Liver (tissue), 9 donors: ENCODE measurements around the gene ZBTB21. TPM values are rescaled to one million over a fixed set of nuclear protein-coding genes. Genes with fewer than 3 reads are reported as not detected.

ENCODE experiments used
- DNase-seq: peaks from one replicate; pipeline ENCODE4 v3.0.0-alpha.2; 2017; ENCODE audit warnings: low spot score
- H3K27ac ChIP-seq, 2 donors: one replicate each; pipeline ENCODE4 v1.7.0; 2013; ENCODE audit warnings: inconsistent platforms in 2 of 2, low read length in 2 of 2, control low read depth in 1 of 2, low read depth in 1 of 2, mild to moderate bottlenecking in 1 of 2
- H3K27me3 ChIP-seq, 4 donors: one replicate each; pipeline versions ENCODE4 v1.6.1 to v1.7.0; 2013; ENCODE audit warnings: low read length in 3 of 4, inconsistent platforms in 1 of 4, mild to moderate bottlenecking in 1 of 4, moderate library complexity in 1 of 4; ENCODE audit not compliant: control insufficient read depth in 4 of 4, insufficient read depth in 4 of 4
- H3K36me3 ChIP-seq, 4 donors: one replicate each; pipeline versions ENCODE4 v1.6.1 to v1.7.0; 2013; ENCODE audit warnings: low read length in 3 of 4, mild to moderate bottlenecking in 3 of 4, low read depth in 1 of 4, moderate library complexity in 1 of 4; ENCODE audit not compliant: control insufficient read depth in 4 of 4, insufficient read depth in 3 of 4
- H3K4me1 ChIP-seq, 4 donors: one replicate each; pipeline versions ENCODE4 v1.6.1 to v1.7.0; 2013; ENCODE audit warnings: low read length in 3 of 4, mild to moderate bottlenecking in 3 of 4, moderate library complexity in 1 of 4; ENCODE audit not compliant: control insufficient read depth in 4 of 4, insufficient read depth in 4 of 4
- H3K4me3 ChIP-seq, 3 donors: one replicate each; pipeline versions ENCODE4 v1.6.1 to v1.7.0; 2013; ENCODE audit warnings: low read length in 3 of 3, control low read depth in 1 of 3, low read depth in 1 of 3, mild to moderate bottlenecking in 1 of 3
- H3K9ac ChIP-seq, 2 donors: one replicate each; pipeline ENCODE4 v1.7.0; 2013; ENCODE audit warnings: low read length in 2 of 2, mild to moderate bottlenecking in 2 of 2, moderate library complexity in 2 of 2, control low read depth in 1 of 2, low read depth in 1 of 2
- H3K9me3 ChIP-seq, 4 donors: one replicate each; pipeline versions ENCODE4 v1.6.1 to v1.7.0; 2013; ENCODE audit warnings: low read length in 3 of 4; ENCODE audit not compliant: control insufficient read depth in 4 of 4
- CTCF ChIP-seq: fragments of 150-350 bp; IDR thresholded peaks from 2 replicates; pipeline ENCODE4 v1.5.1; 2017; ENCODE audit warnings: improper control_type of control experiment, low read depth, low read length; ENCODE audit not compliant: missing input control
- EGR1 ChIP-seq, 2 donors: IDR thresholded peaks; 2 replicates each; pipeline ENCODE4 v1.6.1; 2016 to 2018; ENCODE audit warnings: antibody characterized with exemption in 2 of 2, low read depth in 2 of 2
- FOXA1 ChIP-seq: IDR thresholded peaks from 2 replicates; pipeline ENCODE4 v1.6.1; 2016; ENCODE audit warnings: antibody characterized with exemption
- FOXA2 ChIP-seq: IDR thresholded peaks from 2 replicates; pipeline ENCODE4 v1.6.1; 2016; ENCODE audit warnings: antibody characterized with exemption
- GABPA ChIP-seq, 2 donors: IDR thresholded peaks in 1 of 2; conservative IDR thresholded peaks in 1 of 2; 2 replicates each; pipeline ENCODE4 v1.6.1; 2016; ENCODE audit warnings: antibody characterized with exemption in 2 of 2, mild to moderate bottlenecking in 1 of 2, moderate library complexity in 1 of 2
- HNF4A ChIP-seq, 2 donors: conservative IDR thresholded peaks; 2 replicates each; pipeline ENCODE4 v1.6.1; 2016; ENCODE audit warnings: antibody characterized with exemption in 2 of 2, mild to moderate bottlenecking in 2 of 2
- HNF4G ChIP-seq: IDR thresholded peaks from 2 replicates; pipeline ENCODE4 v1.6.1; 2016; ENCODE audit warnings: antibody characterized with exemption
- JUND ChIP-seq, 2 donors: IDR thresholded peaks; 2 replicates each; pipeline ENCODE4 v1.6.1; 2016; ENCODE audit warnings: antibody characterized with exemption in 2 of 2
- MAX ChIP-seq: IDR thresholded peaks from 2 replicates; pipeline ENCODE4 v1.6.1; 2016; ENCODE audit warnings: antibody characterized with exemption
- NR2F2 ChIP-seq: IDR thresholded peaks from 2 replicates; pipeline ENCODE4 v1.6.1; 2016; ENCODE audit warnings: antibody characterized with exemption
- RAD21 ChIP-seq, 2 donors: IDR thresholded peaks; 2 replicates each; pipeline ENCODE4 v1.6.1; 2016; ENCODE audit warnings: antibody characterized with exemption in 2 of 2, mild to moderate bottlenecking in 2 of 2
- RXRA ChIP-seq, 2 donors: IDR thresholded peaks; 2 replicates each; pipeline ENCODE4 v1.6.1; 2017 to 2018; ENCODE audit warnings: antibody characterized with exemption in 2 of 2, mild to moderate bottlenecking in 1 of 2
- SP1 ChIP-seq: IDR thresholded peaks from 2 replicates; pipeline ENCODE4 v1.6.1; 2018; ENCODE audit warnings: antibody characterized with exemption, mild to moderate bottlenecking
- TAF1 ChIP-seq: conservative IDR thresholded peaks from 2 replicates; pipeline ENCODE4 v1.6.1; 2016; ENCODE audit warnings: antibody characterized with exemption, mild to moderate bottlenecking
- WGBS: extraction: QIAGEN DNeasy Blood & Tissue Kit; methylation state at CpG from one replicate; pipeline ENCODE4 v1.1.7; 2013; 5-methylcytosine and 5-hydroxymethylcytosine counted together
- polyA plus RNA-seq, 2 donors: library from polyadenylated mRNA; stranded (reverse) in 1 of 2; unstranded in 1 of 2; fragments of 200-250 nt in 1 of 2; fragments of >200 nt in 1 of 2; fragmentation: Nextera tagmentation in 1 of 2; extraction: Ambion mirVana in 1 of 2; gene quantifications; one replicate each; pipeline versions ENCODE4 v1.2.1 to v1.2.3, GENCODE V29; 2013 to 2015
- total RNA-seq, 2 donors: library from RNA; depleted of rRNA; stranded (reverse); fragments of >200 nt; gene quantifications; one replicate each; pipeline ENCODE4 v1.2.3, GENCODE V29; 2014
- TF ChIP-seq, protein P1 (sequence below): IDR thresholded peaks from 2 replicates; pipeline ENCODE4 v1.6.1; 2016; ENCODE audit warnings: antibody characterized with exemption
- TF ChIP-seq, protein P2 (sequence below): IDR thresholded peaks from 2 replicates; pipeline ENCODE4 v1.6.1; 2016; ENCODE audit warnings: antibody characterized with exemption, mild to moderate bottlenecking
- donor health status: healthy.
- donor health status: healthy.
- donor health status: healthy.
- donor health status: healthy.
- donor health status: healthy.

ZBTB21 gene
- total and polyA plus RNA-seq, 4 donors: 3.1 to 14.1 (median 4.0) TPM

DNA sequence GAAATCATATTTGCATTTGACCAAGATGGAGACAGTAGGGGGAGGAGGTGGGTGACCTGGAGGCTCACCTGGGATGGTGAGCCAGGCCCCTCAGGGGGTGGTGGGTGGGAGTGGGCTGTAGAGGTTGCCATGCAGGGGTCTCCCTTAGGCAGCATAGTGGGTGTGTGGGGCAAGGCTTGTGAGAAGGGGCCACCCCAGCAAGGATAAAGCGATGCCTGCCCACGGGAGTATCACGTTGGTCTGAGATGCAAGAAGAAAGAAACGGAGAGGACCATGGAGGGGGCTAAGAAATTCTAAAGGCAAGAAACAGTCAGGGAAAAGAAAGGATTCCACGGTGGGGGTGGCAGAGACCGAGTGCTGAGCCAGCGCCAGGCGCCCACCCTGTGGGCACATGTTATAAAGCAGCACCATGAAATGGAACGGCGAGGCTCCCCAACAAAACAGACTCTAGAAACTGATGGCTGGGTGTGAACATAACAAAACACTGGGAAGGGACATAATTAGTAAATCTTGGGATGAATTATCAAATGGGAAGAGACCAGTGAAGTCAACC, 44.6 kb downstream of the ZBTB21 start:
- H3K9me3 ChIP-seq: no peaks in the 10 kb centered on the region
- DNase-seq: peak; percentile 23
- H3K4me3 ChIP-seq: no peak overlapping the region
- H3K4me1 ChIP-seq: peaks cover 0 to 3% (median 0%) of the 10 kb centered on the region in 4 donors
- H3K27ac ChIP-seq: no peak overlapping the region
- no peaks in the 10 kb centered on the region for H3K36me3 ChIP-seq
- 90% methylated on average over 10 of the region's 10 CpGs for WGBS
- no peak overlapping the region for H3K9ac ChIP-seq
- TF ChIP-seq, protein P1, sequence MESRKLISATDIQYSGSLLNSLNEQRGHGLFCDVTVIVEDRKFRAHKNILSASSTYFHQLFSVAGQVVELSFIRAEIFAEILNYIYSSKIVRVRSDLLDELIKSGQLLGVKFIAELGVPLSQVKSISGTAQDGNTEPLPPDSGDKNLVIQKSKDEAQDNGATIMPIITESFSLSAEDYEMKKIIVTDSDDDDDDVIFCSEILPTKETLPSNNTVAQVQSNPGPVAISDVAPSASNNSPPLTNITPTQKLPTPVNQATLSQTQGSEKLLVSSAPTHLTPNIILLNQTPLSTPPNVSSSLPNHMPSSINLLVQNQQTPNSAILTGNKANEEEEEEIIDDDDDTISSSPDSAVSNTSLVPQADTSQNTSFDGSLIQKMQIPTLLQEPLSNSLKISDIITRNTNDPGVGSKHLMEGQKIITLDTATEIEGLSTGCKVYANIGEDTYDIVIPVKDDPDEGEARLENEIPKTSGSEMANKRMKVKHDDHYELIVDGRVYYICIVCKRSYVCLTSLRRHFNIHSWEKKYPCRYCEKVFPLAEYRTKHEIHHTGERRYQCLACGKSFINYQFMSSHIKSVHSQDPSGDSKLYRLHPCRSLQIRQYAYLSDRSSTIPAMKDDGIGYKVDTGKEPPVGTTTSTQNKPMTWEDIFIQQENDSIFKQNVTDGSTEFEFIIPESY: no peak
- no peak for TF ChIP-seq JUND (IDR thresholded peaks at IDR 0.05)
- TF ChIP-seq FOXA1: no peak
- no peak for TF ChIP-seq SP1
- no peak for TF ChIP-seq FOXA2
- TF ChIP-seq GABPA (IDR thresholded peaks at IDR 0.05 in 1 of 2, conservative IDR thresholded peaks at IDR 0.05 in 1 of 2): no peak
- no peak for TF ChIP-seq TAF1
- TF ChIP-seq RXRA (IDR thresholded peaks at IDR 0.05): no peak
- TF ChIP-seq HNF4A (conservative IDR thresholded peaks at IDR 0.05): no peak
- no peak for TF ChIP-seq MAX
- TF ChIP-seq NR2F2: no peak
- TF ChIP-seq CTCF: no peak
- no peak for TF ChIP-seq EGR1 (IDR thresholded peaks at IDR 0.05; ENCODE audit: low read depth in 2 of 2)
- H3K27me3 ChIP-seq: no peaks in the 10 kb centered on the region

- no peaks in the 10 kb centered on the region for H3K9me3 ChIP-seq
- H3K36me3 ChIP-seq: no peaks in the 10 kb centered on the region
- H3K4me3 ChIP-seq: no peak overlapping the region
- DNase-seq: peak; percentile 16
- H3K27ac ChIP-seq: no peak overlapping the region
- peaks cover 0 to 3% (median 0%) of the 10 kb centered on the region in 4 donors for H3K4me1 ChIP-seq
- H3K27me3 ChIP-seq: no peaks in the 10 kb centered on the region
- TF ChIP-seq EGR1 (IDR thresholded peaks at IDR 0.05; ENCODE audit: low read depth in 2 of 2): no peak
- TF ChIP-seq, protein P2, sequence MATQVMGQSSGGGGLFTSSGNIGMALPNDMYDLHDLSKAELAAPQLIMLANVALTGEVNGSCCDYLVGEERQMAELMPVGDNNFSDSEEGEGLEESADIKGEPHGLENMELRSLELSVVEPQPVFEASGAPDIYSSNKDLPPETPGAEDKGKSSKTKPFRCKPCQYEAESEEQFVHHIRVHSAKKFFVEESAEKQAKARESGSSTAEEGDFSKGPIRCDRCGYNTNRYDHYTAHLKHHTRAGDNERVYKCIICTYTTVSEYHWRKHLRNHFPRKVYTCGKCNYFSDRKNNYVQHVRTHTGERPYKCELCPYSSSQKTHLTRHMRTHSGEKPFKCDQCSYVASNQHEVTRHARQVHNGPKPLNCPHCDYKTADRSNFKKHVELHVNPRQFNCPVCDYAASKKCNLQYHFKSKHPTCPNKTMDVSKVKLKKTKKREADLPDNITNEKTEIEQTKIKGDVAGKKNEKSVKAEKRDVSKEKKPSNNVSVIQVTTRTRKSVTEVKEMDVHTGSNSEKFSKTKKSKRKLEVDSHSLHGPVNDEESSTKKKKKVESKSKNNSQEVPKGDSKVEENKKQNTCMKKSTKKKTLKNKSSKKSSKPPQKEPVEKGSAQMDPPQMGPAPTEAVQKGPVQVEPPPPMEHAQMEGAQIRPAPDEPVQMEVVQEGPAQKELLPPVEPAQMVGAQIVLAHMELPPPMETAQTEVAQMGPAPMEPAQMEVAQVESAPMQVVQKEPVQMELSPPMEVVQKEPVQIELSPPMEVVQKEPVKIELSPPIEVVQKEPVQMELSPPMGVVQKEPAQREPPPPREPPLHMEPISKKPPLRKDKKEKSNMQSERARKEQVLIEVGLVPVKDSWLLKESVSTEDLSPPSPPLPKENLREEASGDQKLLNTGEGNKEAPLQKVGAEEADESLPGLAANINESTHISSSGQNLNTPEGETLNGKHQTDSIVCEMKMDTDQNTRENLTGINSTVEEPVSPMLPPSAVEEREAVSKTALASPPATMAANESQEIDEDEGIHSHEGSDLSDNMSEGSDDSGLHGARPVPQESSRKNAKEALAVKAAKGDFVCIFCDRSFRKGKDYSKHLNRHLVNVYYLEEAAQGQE: no peak
- no peak for TF ChIP-seq RAD21 (IDR thresholded peaks at IDR 0.05)
- no peak for TF ChIP-seq MAX
- no peak for TF ChIP-seq HNF4G
- no peak overlapping the region for H3K9ac ChIP-seq
- 32% methylated on average over 5 of the region's 5 CpGs for WGBS
These were observed 45.1 kb downstream of the ZBTB21 start for GRCh38 chr21:41965045-41965444.
